Right cardiac atrium (tissue), 5 donors: Measurements from ENCODE around the gene HLA-B. TPM values are rescaled to one million over a fixed set of nuclear protein-coding genes. Genes with fewer than 3 reads are reported as not detected.
"Not testable (repeated sequence)": the region's sequence is repeated elsewhere in the genome, so short reads cannot be mapped to it uniquely, and the experiment has no call there.

Source experiments
- ATAC-seq, 2 donors: fragments of 200-7000 bp; cut with Tn5 transposase; one replicate each; pipeline versions ENCODE4 v1.8.0 to v1.9.1; 2020; ENCODE audit warnings: moderate library complexity in 2 of 2, mild to moderate bottlenecking in 1 of 2
- DNase-seq, 3 donors: peaks; one replicate each; pipeline ENCODE4 v3.0.0-alpha.2; 2020
- H3K27ac ChIP-seq: one replicate; pipeline ENCODE4 v1.5.1; 2013; ENCODE audit warnings: mild to moderate bottlenecking, low read length, control low read depth, moderate library complexity
- H3K27me3 ChIP-seq: one replicate; pipeline ENCODE4 v1.6.1; 2013; ENCODE audit not compliant: control insufficient read depth, insufficient read depth
- H3K4me1 ChIP-seq: one replicate; pipeline ENCODE4 v1.6.1; 2013; ENCODE audit warnings: low read length; ENCODE audit not compliant: control insufficient read depth, insufficient read depth
- H3K4me3 ChIP-seq: one replicate; pipeline ENCODE4 v1.5.1; 2013; ENCODE audit warnings: low read length, control low read depth
- H3K9me3 ChIP-seq: one replicate; pipeline ENCODE4 v1.6.1; 2013; ENCODE audit warnings: low read length; ENCODE audit not compliant: control insufficient read depth
- WGBS: extraction: QIAGEN DNeasy Blood & Tissue Kit; methylation state at CpG from one replicate; pipeline ENCODE4 v1.1.7; 2013; 5-methylcytosine and 5-hydroxymethylcytosine counted together
- intact Hi-C, 4 donors: fragments of 100-400 bp; cut with DNase I; formaldehyde crosslinking; loops; one replicate each; pipeline versions ENCODE4 v1.11.0 to v1.14.0; 2022 to 2023
- long read RNA-seq, 4 donors: library from polyadenylated mRNA; unstranded; transcript quantifications; one replicate each; pipeline ENCODE4 v2.0.0, GENCODE V29; 2020 to 2021
- polyA plus RNA-seq: library from polyadenylated mRNA; stranded (reverse); fragments of 200-250 nt; gene quantifications from one replicate; pipeline ENCODE4 v1.2.3, GENCODE V29; 2013
- total RNA-seq, 4 donors: library from RNA; stranded (reverse); fragmentation: NEBNext Ultra II Directional; extraction: Animal tissue kit (Norgen Biotek cat#: 25700); gene quantifications; one replicate each; pipeline ENCODE4 v1.2.1, GENCODE V29; 2021
- donor health status: healthy with polysubstance abuse.
- donor health status: DM: no; HTN: yes; CAD: no.
- donor health status: DM: no; HTN: no; CAD: no.
- donor health status: DM: no; HTN: yes; CAD: no; lungs with severe emphysema.
- donor health status: DM: yes; HTN: yes; CAD: no.

Gene HLA-B
- total RNA-seq (100 to 1,000 TPM; 283 to 475 (median 403) TPM), polyA plus RNA-seq (448 TPM)
- long read RNA-seq, donor 1, transcript HLA-B-254 (3 exons, 917 nt) = minor isoform, 8 of 202 reads
- long read RNA-seq, donor 1, transcript HLA-B-249 (8 exons, 1,547 nt) = major isoform, 124 of 202 reads
- long read RNA-seq, donor 1, partial matches to known transcripts = 63 of 202 reads
- long read RNA-seq, donor 1, other reads (novel, unspliced or antisense) = 7 of 202 reads
- long read RNA-seq, donor 2, transcript HLA-B-249 (8 exons, 1,547 nt) = major isoform, 88 of 125 reads
- long read RNA-seq, donor 2, partial matches to known transcripts = 36 of 125 reads
- long read RNA-seq, donor 2, other reads (novel, unspliced or antisense) = 0 of 125 reads
- long read RNA-seq, donor 3, transcript HLA-B-249 (8 exons, 1,547 nt) = major isoform, 246 of 319 reads
- long read RNA-seq, donor 3, partial matches to known transcripts = 65 of 319 reads
- long read RNA-seq, donor 3, other reads (novel, unspliced or antisense) = 8 of 319 reads
- long read RNA-seq, donor 4, transcript HLA-B-249 (8 exons, 1,547 nt) = major isoform, 66 of 81 reads
- long read RNA-seq, donor 4, partial matches to known transcripts = 12 of 81 reads
- long read RNA-seq, donor 4, other reads (novel, unspliced or antisense) = 3 of 81 reads

- Histone ChIP-seq H3K4me1 (peaks cover 3% of the 10 kb centered on the region), H3K9me3 (no peaks in the 10 kb centered on the region), H3K4me3 (peak within 1 kb of the TSS; percentile 73), H3K27ac (peak within 1 kb of the TSS; percentile 96), H3K27me3 (no peaks in the 10 kb centered on the region)
- WGBS = under 1% methylated on average over 38 of the region's 39 CpGs
- intact Hi-C loops = loop anchor here in 3 of 4 donors (5.0 to 10.0 kb wide), 3 partner anchors 82 to 92 kb away; partner anchors contain the start of gene HLA-C (in 2 of the 3)
- ATAC-seq (peak; percentile 96 to 97), DNase-seq (peak; percentile 88 to 96 (median 90))
Measured at GRCh38 chr6:31356946-31357466, at the start of gene HLA-B. Gene HLA-B, minus strand, starts transcription at chr6:31357179. Its CDS starts 21 bp downstream, at chr6:31357158.

GRCh38 chr6:31405996-31406395, 49.0 kb upstream of the HLA-B start:
- no peak overlapping the region for H3K27ac ChIP-seq
- H3K27me3 ChIP-seq = no peaks in the 10 kb centered on the region
- DNase-seq (no peak), ATAC-seq (no peak)
- intact Hi-C loops = no loop called here
- peaks cover 9% of the 10 kb centered on the region for H3K4me1 ChIP-seq
- no peak overlapping the region for H3K4me3 ChIP-seq
- 54% methylated on average over 5 of the region's 5 CpGs for WGBS
- H3K9me3 ChIP-seq = no peaks in the 10 kb centered on the region

GRCh38 chr6:31404061-31404364, 47.0 kb upstream of the HLA-B start:
- H3K27ac ChIP-seq, ATAC-seq, H3K27me3 ChIP-seq, H3K4me1 ChIP-seq, DNase-seq, H3K9me3 ChIP-seq, intact Hi-C loops: not testable (repeated sequence)
- H3K4me3 ChIP-seq = peak overlapping the region; percentile 39
- WGBS = 10% methylated on average over 13 of the region's 13 CpGs

GRCh38 chr6:31403283-31404060, 46.5 kb upstream of the HLA-B start, which contains the start of gene MICA:
Gene MICA, plus strand, starts transcription at chr6:31403595. Its CDS starts 38 bp downstream, at chr6:31403633.
- peaks cover 5% of the 10 kb centered on the region for H3K4me1 ChIP-seq
- under 1% methylated on average over 58 of the region's 58 CpGs for WGBS
- H3K4me3 ChIP-seq = peak within 1 kb of the TSS; percentile 39
- H3K27ac ChIP-seq = peak within 1 kb of the TSS; percentile 79
- H3K27me3 ChIP-seq = no peaks in the 10 kb centered on the region
- no peaks in the 10 kb centered on the region for H3K9me3 ChIP-seq
- DNase-seq (peak; percentile 92 to 96 (median 94)), ATAC-seq (peak; percentile 85 to 86)
- intact Hi-C loops = no loop called here

- ATAC-seq (peak in 1 of 2 donors; percentile 1), DNase-seq (no peak)
- H3K27ac ChIP-seq = peak overlapping the region; percentile 79
- peak overlapping the region; percentile 95 for H3K4me3 ChIP-seq
- no peaks in the 10 kb centered on the region for H3K9me3 ChIP-seq
- WGBS = 6% methylated on average over 27 of the region's 27 CpGs
- peaks cover 5% of the 10 kb centered on the region for H3K4me1 ChIP-seq
- no peaks in the 10 kb centered on the region for H3K27me3 ChIP-seq
- intact Hi-C loops = no loop called here
Measured at GRCh38 chr6:31402324-31403282, 45.6 kb upstream of the HLA-B start.

- Histone ChIP-seq H3K9me3 (no peaks in the 10 kb centered on the region), H3K27ac (peak overlapping the region; percentile 79), H3K27me3 (no peaks in the 10 kb centered on the region), H3K4me1 (peaks cover 5% of the 10 kb centered on the region), H3K4me3 (peak overlapping the region; percentile 95)
- intact Hi-C loops = no loop called here
- WGBS = 26% methylated on average over 4 of the region's 4 CpGs
- ATAC-seq = peak; percentile 6 to 18
- peak in 2 of 3 donors; percentile 44 to 62 for DNase-seq
Measured at GRCh38 chr6:31401403-31401802, 44.4 kb upstream of the HLA-B start.

GRCh38 chr6:31400467-31401289, 43.7 kb upstream of the HLA-B start:
- DNase-seq = peak; percentile 84 to 93 (median 92)
- no peaks in the 10 kb centered on the region for H3K9me3 ChIP-seq
- peak overlapping the region; percentile 95 for H3K4me3 ChIP-seq
- peak; percentile 71 to 72 for ATAC-seq
- H3K4me1 ChIP-seq = peaks cover 5% of the 10 kb centered on the region
- intact Hi-C loops = no loop called here
- peak overlapping the region; percentile 100 for H3K27ac ChIP-seq
- H3K27me3 ChIP-seq = no peaks in the 10 kb centered on the region
- 3% methylated on average over 30 of the region's 30 CpGs for WGBS

- H3K27me3 ChIP-seq = no peaks in the 10 kb centered on the region
- H3K27ac ChIP-seq = peak overlapping the region; percentile 100
- peaks cover 5% of the 10 kb centered on the region for H3K4me1 ChIP-seq
- peak; percentile 95 to 98 (median 96) for DNase-seq
- intact Hi-C loops = loop anchor here in 2 of 4 donors (5.0 kb wide), 1 partner anchor 42 kb away; no protein-coding TSS in a partner anchor
- WGBS = under 1% methylated on average over 57 of the region's 57 CpGs
- peak; percentile 89 to 91 for ATAC-seq
- H3K4me3 ChIP-seq = peak overlapping the region; percentile 95
- H3K9me3 ChIP-seq = no peaks in the 10 kb centered on the region
Measured at GRCh38 chr6:31399589-31400466, 42.8 kb upstream of the HLA-B start.
